H1 (cell line): ENCODE measurements around the gene POLR1D. TPM values are rescaled to one million over a fixed set of nuclear protein-coding genes. Genes with fewer than 3 reads are reported as not detected.

Source experiments
- CTCF ChIA-PET: fragments of 300-600 bp; sonication (Branson Sonifier 250); formaldehyde crosslinking; loops from one replicate; lab custom pipeline; 2021; ENCODE audit not compliant: partially characterized antibody; lab: Charles Lee
- POLR2A ChIA-PET: fragments of 300-600 bp; sonication (Branson Sonifier 250); formaldehyde crosslinking; loops from one replicate; lab custom pipeline; 2021; ENCODE audit warnings: inconsistent platforms; ENCODE audit not compliant: partially characterized antibody; lab: Charles Lee
- DNase-seq, 2 experiments: peaks; one replicate each; pipeline versions ENCODE4 v3.0.0 to v3.0.0-alpha.2; 2010 to 2022; ENCODE audit warnings: low spot score in 2 of 2, low read depth in 1 of 2, mixed read lengths in 1 of 2
- FAIRE-seq: peaks from 2 replicates; lab custom pipeline; 2011; peaks lifted over from hg19 to GRCh38; lab: Jason Lieb, UNC
- H2AFZ ChIP-seq: 2 replicates; pipeline ENCODE4 v1.8.1; 2012; ENCODE audit warnings: low read length, inconsistent platforms
- H2AK5ac ChIP-seq: 2 replicates; pipeline ENCODE4 v1.6.1; 2013; ENCODE audit warnings: low read depth, low read length
- H2BK120ac ChIP-seq: replicated peaks from 2 replicates; pipeline ENCODE3; 2013; ENCODE audit warnings: low read depth, low read length, inconsistent platforms
- H2BK12ac ChIP-seq: 2 replicates; pipeline ENCODE4 v1.6.1; 2013; ENCODE audit warnings: low read depth, low read length
- H2BK15ac ChIP-seq: 2 replicates; pipeline ENCODE4 v1.6.1; 2013; ENCODE audit warnings: low read length
- H2BK20ac ChIP-seq: 2 replicates; pipeline ENCODE4 v1.6.1; 2013; ENCODE audit warnings: low read length
- H2BK5ac ChIP-seq: 2 replicates; pipeline ENCODE4 v1.6.1; 2013; ENCODE audit warnings: low read depth, low read length
- H3K14ac ChIP-seq: 2 replicates; pipeline ENCODE4 v1.6.1; 2013; ENCODE audit warnings: inconsistent platforms; ENCODE audit not compliant: insufficient read length
- H3K18ac ChIP-seq: 2 replicates; pipeline ENCODE4 v1.6.1; 2013; ENCODE audit warnings: low read length; ENCODE audit errors: extremely low read depth
- H3K23ac ChIP-seq: 2 replicates; pipeline ENCODE4 v1.6.1; 2013; ENCODE audit warnings: inconsistent platforms; ENCODE audit not compliant: insufficient read length
- H3K23me2 ChIP-seq: 2 replicates; pipeline ENCODE4 v1.6.1; 2013; ENCODE audit warnings: low read depth, low read length
- H3K27ac ChIP-seq: 2 replicates; pipeline ENCODE4 v1.6.1; 2011; ENCODE audit warnings: low read depth, low read length, inconsistent platforms
- H3K27me3 ChIP-seq, 4 experiments: replicated peaks in 1 of 4; 1 replicate in 1 of 4; 2 replicates in 3 of 4; pipeline versions ENCODE4 v1.6.1 to v1.8.1; 2011 to 2013; ENCODE audit warnings: low read length in 3 of 4, mild to moderate bottlenecking in 3 of 4, inconsistent platforms in 2 of 4, mixed read lengths in 2 of 4, moderate library complexity in 1 of 4; ENCODE audit not compliant: control insufficient read depth in 3 of 4, insufficient read depth in 3 of 4; ENCODE audit errors: extremely low read depth in 1 of 4
- H3K36me3 ChIP-seq, 4 experiments: 2 replicates each; pipeline versions ENCODE4 v1.6.1 to v1.8.1; 2011 to 2013; ENCODE audit warnings: mild to moderate bottlenecking in 4 of 4, low read length in 3 of 4, moderate library complexity in 2 of 4, control low read depth in 1 of 4, inconsistent platforms in 1 of 4; ENCODE audit not compliant: insufficient read depth in 4 of 4, control insufficient read depth in 2 of 4
- H3K4ac ChIP-seq: replicated peaks from 2 replicates; pipeline ENCODE3; 2013; ENCODE audit warnings: low read length, low read depth, mixed read lengths, inconsistent platforms; ENCODE audit not compliant: insufficient read length
- H3K4me1 ChIP-seq, 4 experiments: replicated peaks in 1 of 4; 1 replicate in 1 of 4; 2 replicates in 3 of 4; pipeline versions ENCODE4 v1.6.1 to v1.8.1; 2011 to 2013; ENCODE audit warnings: low read length in 3 of 4, inconsistent platforms in 2 of 4, mixed read lengths in 1 of 4; ENCODE audit not compliant: insufficient read depth in 4 of 4, control insufficient read depth in 3 of 4
- H3K4me2 ChIP-seq, 2 experiments: 2 replicates each; pipeline versions ENCODE4 v1.6.1 to v1.8.1; 2011 to 2013; ENCODE audit warnings: low read depth in 2 of 2, low read length in 2 of 2, control low read depth in 1 of 2, inconsistent platforms in 1 of 2, mild to moderate bottlenecking in 1 of 2; ENCODE audit not compliant: insufficient read depth in 1 of 2
- H3K4me3 ChIP-seq, 4 experiments: fragments of 200-600, 300-600 bp in 1 of 4; sonication (generic), shearing (Covaris generic), sonication (Bioruptor Twin) in 1 of 4; 2 replicates each; pipeline versions ENCODE4 v1.5.1 to v1.8.1; 2011 to 2016; ENCODE audit warnings: low read length in 4 of 4, low read depth in 3 of 4, control low read depth in 2 of 4, inconsistent platforms in 2 of 4, mild to moderate bottlenecking in 2 of 4, mixed read lengths in 1 of 4, moderate library complexity in 1 of 4; ENCODE audit not compliant: insufficient read depth in 2 of 4; ENCODE audit errors: extremely low read depth in 1 of 4
- H3K56ac ChIP-seq: replicated peaks from 2 replicates; pipeline ENCODE3; 2013; ENCODE audit warnings: low read depth, mild to moderate bottlenecking, mixed read lengths, low read length, inconsistent platforms; ENCODE audit not compliant: insufficient read length
- H3K79me1 ChIP-seq: 2 replicates; pipeline ENCODE4 v1.6.1; 2013; ENCODE audit warnings: low read depth, low read length, control low read depth
- H3K79me2 ChIP-seq, 2 experiments: 2 replicates each; pipeline versions ENCODE4 v1.6.1 to v1.8.1; 2012 to 2013; ENCODE audit warnings: low read length in 2 of 2, mild to moderate bottlenecking in 2 of 2, inconsistent platforms in 1 of 2; ENCODE audit not compliant: insufficient read depth in 2 of 2, control insufficient read depth in 1 of 2
- H3K9ac ChIP-seq, 4 experiments: replicated peaks in 1 of 4; 1 replicate in 1 of 4; 2 replicates in 3 of 4; pipeline versions ENCODE4 v1.6.1 to v1.8.1; 2011 to 2013; ENCODE audit warnings: low read depth in 3 of 4, low read length in 3 of 4, control low read depth in 2 of 4, mild to moderate bottlenecking in 2 of 4, moderate library complexity in 2 of 4, inconsistent platforms in 1 of 4; ENCODE audit errors: extremely low read depth in 1 of 4
- H3K9me3 ChIP-seq, 2 experiments: 2 replicates each; pipeline versions ENCODE4 v1.6.1 to v1.8.1; 2012 to 2013; ENCODE audit warnings: mild to moderate bottlenecking in 2 of 2, moderate library complexity in 2 of 2, control low read depth in 1 of 2, inconsistent platforms in 1 of 2, low read depth in 1 of 2, low read length in 1 of 2, mixed read lengths in 1 of 2; ENCODE audit not compliant: insufficient read depth in 2 of 2
- H4K20me1 ChIP-seq, 2 experiments: replicated peaks in 1 of 2; 2 replicates each; pipeline versions ENCODE3 to v1.8.1; 2011 to 2013; ENCODE audit warnings: inconsistent platforms in 2 of 2, low read length in 2 of 2, mild to moderate bottlenecking in 1 of 2; ENCODE audit not compliant: insufficient read depth in 2 of 2, control insufficient read depth in 1 of 2
- H4K5ac ChIP-seq: 2 replicates; pipeline ENCODE4 v1.6.1; 2013; ENCODE audit warnings: low read length, low read depth, mixed read lengths, inconsistent platforms; ENCODE audit not compliant: insufficient read length
- H4K8ac ChIP-seq: 2 replicates; pipeline ENCODE4 v1.8.0; 2013; ENCODE audit warnings: mild to moderate bottlenecking, moderate library complexity, low read length, inconsistent platforms; ENCODE audit not compliant: insufficient read depth; ENCODE audit errors: extremely low read depth
- H4K91ac ChIP-seq: replicated peaks from 2 replicates; pipeline ENCODE3; 2013; ENCODE audit warnings: low read length, mixed read lengths, inconsistent platforms; ENCODE audit not compliant: insufficient read length
- CEBPB ChIP-seq: IDR thresholded peaks from 2 replicates; pipeline ENCODE4 v1.6.1; 2012; ENCODE audit warnings: low read depth, low read length
- WGBS, 2 experiments: shearing (Covaris generic) in 1 of 2; methylation state at CpG; one replicate each; pipeline versions ENCODE4 v1.1.6 to v1.1.7; 2013 to 2015; ENCODE audit warnings: low lambda C conversion rate in 2 of 2, mixed read lengths in 2 of 2, inconsistent platforms in 1 of 2, low coverage in 1 of 2, missing lambda C conversion rate in 1 of 2; ENCODE audit not compliant: insufficient replicate concordance in 2 of 2, insufficient coverage in 1 of 2, insufficient read length in 1 of 2; ENCODE audit errors: extremely low coverage in 1 of 2, missing lambda C conversion rate in 1 of 2; 5-methylcytosine and 5-hydroxymethylcytosine counted together
- polyA plus RNA-seq, 7 experiments: library from polyadenylated mRNA; depleted of rRNA in 3 of 7; stranded (reverse) in 5 of 7; unstranded in 2 of 7; fragments of >200 nt in 5 of 7; fragments of 200-250 nt in 2 of 7; gene quantifications; 1 replicate in 5 of 7; 2 replicates in 1 of 7; 4 replicates in 1 of 7; pipeline versions ENCODE4 v1.2.1 to v1.2.3, GENCODE V29; 2011 to 2013; ENCODE audit warnings: missing spikeins in 2 of 7, mixed read lengths in 2 of 7
- total RNA-seq: library from RNA; stranded (reverse); fragmentation: NEBNext Ultra II Directional; extraction: Animal tissue kit (Norgen Biotek cat#: 25700); gene quantifications from 2 replicates; pipeline ENCODE4 v1.2.1, GENCODE V29; 2021

The POLR1D gene
- total and polyA plus RNA-seq, 2 of the 8 experiments (the other 6 are each of a cell fraction or from before 2014, with no cell fraction given), result 226 to 232 TPM

GRCh38 chr13:27587095-27587746 is 34.5 kb upstream of the POLR1D start:
- CTCF ChIA-PET, result interaction anchor here (0.6 to 1.1 kb wide), 2 partner anchors 20 to 26 kb away, joined by 3 read pairs; no protein-coding TSS in a partner anchor
- H3K4me3 ChIP-seq, result no peak overlapping the region

More at GRCh38 chr13:27587095-27587746, 34.5 kb upstream of the POLR1D start:
- no peak for DNase-seq
- Histone ChIP-seq H3K4me1 (no peaks in the 10 kb centered on the region), H3K27me3 (peaks cover 0 to 1% (median 0%) of the 10 kb centered on the region in 4 experiments; a peak in 1 of 7 replicates), H3K4me2 (no peak overlapping the region)
- no peak for TF ChIP-seq CEBPB
- TF ChIP-seq, all 59 proteins: peak for 0
- no peak overlapping the region for H4K8ac ChIP-seq
- H3K27ac ChIP-seq, result no peak overlapping the region
- no peak overlapping the region for H3K18ac ChIP-seq
- H2AK5ac ChIP-seq, result no peak overlapping the region
- no peak overlapping the region for H4K5ac ChIP-seq
- H2BK120ac ChIP-seq, result no peak overlapping the region
- H4K20me1 ChIP-seq, result no peaks in the 10 kb centered on the region
- no peaks in the 10 kb centered on the region for H3K79me1 ChIP-seq
- no peak overlapping the region for H3K9ac ChIP-seq
- no peak overlapping the region for H4K91ac ChIP-seq
- H2BK20ac ChIP-seq, result no peak overlapping the region
- no peak overlapping the region for H3K14ac ChIP-seq
- no peak overlapping the region for H3K4ac ChIP-seq
- H3K9me3 ChIP-seq, result no peaks in the 10 kb centered on the region
- POLR2A ChIA-PET, result interaction anchor here (1.0 kb wide), 1 partner anchor 35 kb away, joined by 3 read pairs; no protein-coding TSS in a partner anchor
- H3K23me2 ChIP-seq, result no peaks in the 10 kb centered on the region
- no peak for FAIRE-seq
- no peak overlapping the region for H2BK15ac ChIP-seq
- H3K36me3 ChIP-seq, result no peaks in the 10 kb centered on the region
- H3K23ac ChIP-seq, result no peak overlapping the region
- WGBS, 2 experiments, result 89% methylated on average over 5 of the region's 5 CpGs; no CpG with 5 or more reads in 1 of the 2 experiments
- no peak overlapping the region for H2BK5ac ChIP-seq
- peaks cover 0 to 31% of the 10 kb centered on the region in 2 experiments; a peak in 2 of 4 replicates for H3K79me2 ChIP-seq
- no peak overlapping the region for H3K56ac ChIP-seq
- H2BK12ac ChIP-seq, result no peak overlapping the region
- no peak overlapping the region for H2AFZ ChIP-seq
